Fibroblast of peridontal ligament (primary cell): Measurements from ENCODE around the gene CDH22.

Experiments
- DNase-seq: peaks from one replicate; pipeline ENCODE4 v3.0.0-alpha.2; 2010; ENCODE audit errors: extremely low read depth

Gene CDH22, protein sequence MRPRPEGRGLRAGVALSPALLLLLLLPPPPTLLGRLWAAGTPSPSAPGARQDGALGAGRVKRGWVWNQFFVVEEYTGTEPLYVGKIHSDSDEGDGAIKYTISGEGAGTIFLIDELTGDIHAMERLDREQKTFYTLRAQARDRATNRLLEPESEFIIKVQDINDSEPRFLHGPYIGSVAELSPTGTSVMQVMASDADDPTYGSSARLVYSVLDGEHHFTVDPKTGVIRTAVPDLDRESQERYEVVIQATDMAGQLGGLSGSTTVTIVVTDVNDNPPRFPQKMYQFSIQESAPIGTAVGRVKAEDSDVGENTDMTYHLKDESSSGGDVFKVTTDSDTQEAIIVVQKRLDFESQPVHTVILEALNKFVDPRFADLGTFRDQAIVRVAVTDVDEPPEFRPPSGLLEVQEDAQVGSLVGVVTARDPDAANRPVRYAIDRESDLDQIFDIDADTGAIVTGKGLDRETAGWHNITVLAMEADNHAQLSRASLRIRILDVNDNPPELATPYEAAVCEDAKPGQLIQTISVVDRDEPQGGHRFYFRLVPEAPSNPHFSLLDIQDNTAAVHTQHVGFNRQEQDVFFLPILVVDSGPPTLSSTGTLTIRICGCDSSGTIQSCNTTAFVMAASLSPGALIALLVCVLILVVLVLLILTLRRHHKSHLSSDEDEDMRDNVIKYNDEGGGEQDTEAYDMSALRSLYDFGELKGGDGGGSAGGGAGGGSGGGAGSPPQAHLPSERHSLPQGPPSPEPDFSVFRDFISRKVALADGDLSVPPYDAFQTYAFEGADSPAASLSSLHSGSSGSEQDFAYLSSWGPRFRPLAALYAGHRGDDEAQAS

DNA sequence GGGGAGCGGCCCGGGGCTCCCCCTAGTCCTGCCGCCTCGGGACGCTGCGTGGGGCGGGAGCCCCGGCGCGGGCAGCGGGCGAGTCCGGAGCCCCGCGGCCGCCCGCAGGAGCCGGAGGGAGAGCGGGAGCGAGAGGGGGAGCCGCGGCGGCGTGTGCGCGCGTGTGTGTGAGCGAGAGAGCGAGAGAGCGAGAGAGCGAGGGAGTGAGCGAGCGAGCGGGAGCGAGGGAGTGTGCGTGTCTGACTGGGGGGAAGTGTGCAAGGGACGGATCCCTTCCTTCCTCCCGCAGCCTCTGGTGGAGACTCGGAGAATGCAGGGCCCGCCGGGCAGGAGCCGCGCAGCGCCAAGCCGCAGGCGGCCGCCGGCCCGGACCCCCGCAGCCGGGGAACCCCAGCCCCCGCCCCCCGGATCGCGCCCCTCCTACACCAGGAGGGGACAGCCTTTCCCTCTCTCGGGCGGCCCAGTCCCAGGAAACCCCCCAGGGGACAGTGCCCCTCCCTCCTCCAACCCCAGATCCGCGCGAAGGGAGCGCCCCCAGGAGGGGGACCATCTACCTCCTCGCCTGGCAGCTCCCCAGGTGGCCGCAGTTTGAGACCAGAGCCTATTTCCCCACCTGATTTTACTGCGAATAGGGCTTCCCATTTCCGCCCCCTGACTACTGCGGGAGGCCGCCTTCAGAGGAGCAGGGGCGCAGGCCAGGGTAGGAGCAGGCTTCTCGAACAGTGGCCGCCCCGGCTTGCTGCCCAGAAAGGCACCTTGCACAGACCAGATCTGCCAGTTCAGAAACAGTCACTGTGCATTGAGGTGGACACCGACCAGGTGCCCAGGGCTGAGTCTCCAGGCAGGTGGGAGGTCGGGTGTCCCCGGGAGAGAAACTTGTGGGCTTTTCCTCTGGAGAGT, at the start of gene CDH22:
Gene CDH22 (minus strand): TSS at position 241 of the 900 bp plus-strand sequence. CDS start 57,204 bp downstream, outside the sequence.
- peak; percentile 10 for DNase-seq

DNA sequence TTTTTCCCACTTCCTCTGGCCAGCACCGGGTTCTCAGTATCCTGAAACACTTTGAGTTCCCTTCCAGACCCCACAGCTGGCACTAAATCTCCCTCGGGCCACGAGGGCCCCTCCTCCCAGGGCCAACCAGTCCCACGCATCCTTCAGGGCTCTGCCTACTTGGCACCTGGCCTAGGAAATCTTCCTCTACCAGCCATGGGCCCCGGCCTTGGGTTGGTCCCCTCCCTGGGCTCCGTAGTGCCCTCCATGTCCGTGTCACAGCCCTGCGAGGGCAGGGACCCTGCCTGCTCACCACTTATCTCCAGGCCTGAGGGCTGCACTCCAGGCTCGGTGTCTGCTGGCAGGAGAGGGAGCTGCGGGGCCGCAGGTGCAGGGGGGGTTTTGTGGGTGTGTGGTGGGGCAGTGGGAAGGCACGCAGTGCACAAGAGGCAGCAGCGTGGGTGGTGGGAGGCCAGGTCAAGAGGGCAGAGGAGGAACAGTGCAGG, 48.8 kb upstream of the CDH22 start:
- no peak for DNase-seq

DNA sequence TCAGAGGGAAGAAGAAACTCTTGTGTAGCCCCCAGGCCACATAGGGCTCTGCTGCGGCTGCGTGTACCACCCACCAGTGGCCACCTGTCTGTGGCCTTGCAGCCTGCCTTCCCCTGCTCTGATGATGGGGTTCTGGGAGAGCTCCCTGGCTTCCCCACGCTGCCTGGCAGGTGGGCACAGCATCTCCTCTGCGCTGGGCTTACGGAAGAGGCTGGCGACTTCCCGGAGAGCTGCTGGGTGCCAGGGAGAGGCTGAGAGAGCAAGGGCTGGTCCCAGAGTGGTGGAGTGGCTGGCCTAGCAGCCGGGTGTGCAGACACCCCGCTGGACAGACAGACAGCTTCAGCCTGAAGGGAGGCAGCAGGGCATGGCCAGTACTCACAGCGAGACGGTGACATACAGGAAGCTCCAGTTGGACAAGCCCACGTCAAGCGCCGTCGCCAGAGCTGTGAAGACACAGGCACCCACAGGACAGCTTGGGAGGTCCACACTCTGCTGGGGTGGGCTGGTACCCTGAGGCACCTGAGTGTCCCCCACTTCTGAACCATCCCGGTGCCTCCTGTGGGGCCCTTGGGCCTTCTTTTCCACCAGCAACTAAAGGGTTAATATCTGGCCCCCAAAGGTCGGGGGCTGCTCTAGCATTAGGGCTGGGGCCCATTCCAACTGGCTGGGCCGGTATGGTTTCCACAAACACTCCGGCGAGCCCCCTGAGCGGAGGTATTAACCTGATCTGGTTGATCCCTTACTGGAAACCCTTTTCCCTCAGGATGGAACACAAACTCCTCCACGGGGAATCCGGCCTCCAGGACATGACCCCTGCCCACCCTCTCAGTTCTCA, 48.1 kb upstream of the CDH22 start:
- no peak for DNase-seq

DNA sequence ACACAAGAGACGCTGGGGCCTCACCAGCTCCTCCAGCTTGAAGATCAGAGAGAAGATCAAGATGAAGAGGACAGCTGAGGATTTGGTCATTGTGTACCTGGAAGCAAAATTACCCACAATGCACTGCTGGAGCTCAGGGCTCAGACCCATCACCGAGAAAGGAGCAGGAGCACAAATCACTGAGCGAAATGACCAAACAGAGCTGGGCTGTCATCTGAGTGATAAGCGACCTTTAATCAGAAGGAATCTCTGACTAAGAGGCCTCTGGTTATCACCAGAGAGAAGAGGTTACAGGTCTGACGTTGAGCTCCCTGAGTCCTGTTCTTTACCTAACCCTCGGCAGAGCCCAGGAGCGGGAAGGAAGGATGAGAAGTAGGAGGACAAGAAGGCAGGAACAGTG, 47.5 kb upstream of the CDH22 start:
- no peak for DNase-seq

DNA sequence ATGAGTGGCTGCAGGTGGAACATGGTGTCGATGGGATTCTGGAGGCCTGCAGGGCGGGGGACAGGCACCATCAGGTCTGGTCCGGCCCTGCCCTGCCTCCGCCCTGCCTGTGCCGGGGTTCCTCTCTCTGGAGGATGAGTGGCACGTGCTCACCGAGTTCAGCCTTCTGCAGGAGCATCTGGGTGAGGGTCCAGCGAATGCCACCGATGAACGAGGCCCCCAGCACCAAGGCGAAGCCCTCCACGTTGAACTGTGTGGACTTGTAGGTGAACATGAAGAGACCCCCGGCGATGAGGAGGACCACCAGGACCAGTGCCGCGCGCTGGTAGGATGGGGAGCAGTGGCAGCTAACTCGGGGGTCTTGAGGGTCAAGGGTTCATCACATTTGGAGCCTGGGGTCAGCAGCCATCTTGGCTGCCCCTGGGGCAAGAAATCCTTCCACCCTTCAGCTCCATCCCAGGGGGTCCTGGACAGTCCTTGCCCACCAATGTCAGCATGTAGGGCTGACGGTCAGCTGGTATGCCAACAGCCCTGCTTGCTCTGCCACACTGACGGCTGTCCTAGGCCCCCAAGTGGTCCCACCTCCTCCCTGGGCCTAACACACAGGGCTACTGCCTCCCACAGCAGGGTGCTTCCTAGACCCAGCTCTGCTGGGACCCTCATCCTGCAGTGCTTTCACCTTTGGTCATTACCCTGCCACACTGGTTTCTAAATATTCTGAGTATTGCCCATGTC, 46.8 kb upstream of the CDH22 start:
- DNase-seq: no peak

DNA sequence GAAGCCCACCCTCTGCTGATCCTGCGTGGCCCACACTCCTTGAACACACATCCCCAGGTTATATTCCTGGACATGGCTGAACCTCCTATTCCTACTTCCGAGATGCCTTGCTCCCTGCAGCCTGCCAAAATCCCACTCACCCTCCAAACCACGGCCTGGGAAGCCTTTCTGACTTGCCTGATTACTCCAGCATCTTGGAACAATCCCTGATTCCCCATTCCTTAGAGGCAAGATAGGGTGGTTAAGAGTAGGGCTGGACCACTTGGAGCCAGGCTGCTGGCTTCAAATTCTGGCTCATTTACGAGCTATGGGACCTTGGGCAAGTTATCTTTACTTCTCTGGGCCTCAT, 45.9 kb upstream of the CDH22 start:
- no peak for DNase-seq

DNA sequence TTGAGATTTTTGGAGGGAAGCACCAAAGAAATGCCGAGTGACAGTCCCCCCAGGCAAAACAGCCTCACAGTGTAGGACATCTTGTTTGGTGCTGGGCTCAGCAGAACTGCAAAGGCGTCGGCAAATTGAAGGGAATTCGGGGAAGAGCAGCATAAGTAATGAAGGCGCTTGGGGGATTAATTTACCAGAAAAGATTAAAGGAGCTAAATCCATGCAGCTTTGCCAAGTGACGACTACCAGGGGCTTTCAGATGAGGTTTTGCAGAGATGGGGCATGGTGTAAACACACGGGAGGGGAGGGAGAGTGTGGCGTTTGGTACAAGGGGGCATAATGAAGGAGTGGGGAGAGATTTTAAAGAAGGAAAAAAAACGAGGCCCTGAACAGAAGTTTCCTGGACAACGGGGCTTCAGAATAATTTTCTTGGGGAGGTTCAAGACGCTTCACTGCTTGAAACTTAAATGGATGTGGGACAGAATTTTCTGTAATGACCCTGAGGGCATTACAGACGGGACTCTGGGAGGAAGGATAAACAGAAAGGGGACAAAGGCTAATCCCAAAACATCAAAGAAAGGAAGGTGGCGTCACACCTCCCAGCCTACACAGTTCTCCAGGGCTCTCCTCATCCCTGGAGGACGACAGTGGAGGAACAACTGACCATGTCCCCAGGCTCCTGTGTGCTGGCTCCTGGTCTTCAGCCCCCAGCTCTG, 45.4 kb upstream of the CDH22 start:
- DNase-seq: no peak

DNA sequence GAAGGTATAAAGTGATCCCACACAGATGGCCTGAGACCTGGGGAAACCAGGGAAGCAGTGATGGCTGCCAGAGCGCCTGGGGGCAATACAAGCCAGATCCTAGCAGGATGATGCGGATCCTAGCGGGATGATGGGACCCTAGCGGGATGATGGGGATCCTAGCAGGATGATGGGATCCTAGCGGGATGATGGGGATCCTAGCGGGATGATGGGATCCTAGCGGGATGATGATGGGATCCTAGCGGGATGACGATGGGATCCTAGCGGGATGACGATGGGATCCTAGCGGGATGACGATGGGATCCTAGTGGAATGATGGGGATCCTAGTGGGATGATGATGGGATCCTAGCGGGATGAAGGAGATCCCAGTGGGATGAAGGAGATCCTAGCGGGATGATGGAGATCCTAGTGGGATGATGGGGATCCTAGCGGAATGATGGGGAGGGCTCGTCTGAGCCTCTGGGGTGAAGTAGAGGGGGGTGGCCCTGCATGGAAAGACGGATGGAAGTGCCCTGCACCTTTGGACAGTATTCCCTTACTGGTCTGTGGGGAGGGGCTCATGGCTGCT, 44.2 kb upstream of the CDH22 start:
- no peak for DNase-seq

DNA sequence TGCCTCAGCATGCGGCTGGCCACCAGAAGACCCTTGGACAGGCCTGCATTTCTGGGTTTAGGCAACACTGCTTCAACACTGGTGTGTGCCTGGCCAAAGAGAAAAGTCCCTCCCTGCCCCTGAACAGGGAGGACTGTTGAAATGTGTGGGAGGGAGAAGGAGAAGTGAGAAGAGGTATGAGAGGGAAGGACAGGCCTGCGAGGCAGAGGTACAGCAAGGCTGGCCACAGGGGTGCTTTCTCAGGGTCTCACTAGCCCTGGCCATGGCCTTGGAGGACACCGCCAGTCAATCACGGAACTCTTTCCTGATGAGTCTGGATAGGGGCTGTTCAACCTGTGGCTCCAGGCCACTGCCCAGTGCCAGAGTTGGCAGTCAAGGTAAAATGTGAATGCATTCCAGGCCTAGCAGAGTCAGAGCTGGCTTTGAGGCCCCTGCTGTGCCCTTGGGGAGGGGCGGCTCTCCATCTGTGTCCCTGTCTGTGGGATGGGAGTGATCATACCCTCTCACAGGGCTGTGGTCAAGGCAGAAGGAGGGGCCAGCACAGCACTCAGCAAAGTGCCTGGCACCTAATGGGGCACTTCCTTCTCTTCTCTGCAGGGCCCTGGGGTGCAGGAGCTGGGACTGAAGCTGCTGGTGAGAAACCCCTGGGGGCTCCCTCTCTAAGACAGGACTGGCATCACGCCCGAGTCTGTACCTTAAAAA, 43.2 kb upstream of the CDH22 start:
- no peak for DNase-seq

DNA sequence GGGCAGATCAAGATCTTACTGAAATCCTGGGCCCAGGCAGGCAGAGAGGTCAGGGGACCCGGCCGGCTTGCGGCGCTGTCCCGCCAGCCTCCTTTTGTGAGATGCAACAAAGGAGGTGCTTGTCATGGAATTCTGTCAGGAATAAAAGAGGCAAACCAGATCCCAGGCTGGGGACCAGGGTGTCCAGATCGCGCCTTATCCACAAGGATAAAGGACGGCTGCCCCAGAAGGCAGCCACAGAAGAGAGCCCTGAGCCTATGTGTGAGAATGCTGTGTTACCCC, 42.6 kb upstream of the CDH22 start:
- DNase-seq: no peak

DNA sequence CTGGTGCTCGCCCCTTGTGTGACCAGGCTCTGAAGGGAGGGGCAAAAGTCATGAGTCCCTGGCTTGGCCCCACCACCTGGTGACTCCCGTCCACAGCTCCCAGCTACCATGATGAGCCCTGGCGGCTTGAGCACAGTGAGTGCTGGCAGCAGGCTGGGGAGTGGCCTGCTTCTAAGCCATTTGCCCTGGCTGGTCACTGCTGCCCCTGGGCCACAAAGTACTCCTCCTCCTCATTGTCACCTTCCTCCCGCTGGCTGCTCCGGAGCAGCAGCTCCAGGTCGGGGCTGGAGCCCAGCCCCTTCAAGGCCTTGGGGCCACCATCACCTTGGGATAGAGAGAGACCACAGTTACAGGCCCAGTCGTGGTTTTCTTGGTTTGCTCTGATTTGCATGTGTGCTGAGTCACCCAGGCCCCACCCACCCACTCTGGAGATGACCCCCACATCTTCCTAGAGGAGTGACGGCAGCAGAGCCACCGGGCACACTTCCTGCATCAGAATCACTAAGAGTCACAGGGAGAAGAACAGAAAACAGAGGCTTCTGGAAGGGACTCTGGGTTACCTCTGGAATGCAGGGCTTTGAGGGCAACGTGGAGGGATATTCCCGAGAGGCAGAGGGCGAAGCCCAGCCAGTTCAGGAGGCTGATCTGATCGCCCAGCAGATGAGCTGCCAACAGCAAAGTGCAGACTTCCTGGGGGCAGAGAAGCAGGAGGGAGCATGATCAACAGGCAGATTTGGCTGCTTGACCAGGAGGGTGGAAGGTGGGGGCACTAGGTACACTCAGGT, 42.1 kb upstream of the CDH22 start:
- DNase-seq: peak; percentile 86

DNA sequence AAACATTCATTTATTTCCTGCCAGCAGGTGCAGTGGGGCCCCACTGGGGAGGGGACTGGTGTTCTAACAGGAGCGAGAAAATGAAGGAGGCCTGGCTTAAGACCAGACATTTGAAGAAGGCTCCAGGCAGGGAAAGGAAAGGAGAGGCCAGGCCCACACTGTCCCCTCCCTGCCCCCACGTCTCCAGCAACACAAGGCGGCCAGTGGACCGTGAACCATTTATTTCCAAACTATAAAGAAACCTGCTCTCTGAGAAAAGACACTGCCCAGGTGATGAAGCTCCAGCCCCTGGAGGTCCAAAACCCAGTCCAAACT, 41.4 kb upstream of the CDH22 start:
- DNase-seq: no peak

DNA sequence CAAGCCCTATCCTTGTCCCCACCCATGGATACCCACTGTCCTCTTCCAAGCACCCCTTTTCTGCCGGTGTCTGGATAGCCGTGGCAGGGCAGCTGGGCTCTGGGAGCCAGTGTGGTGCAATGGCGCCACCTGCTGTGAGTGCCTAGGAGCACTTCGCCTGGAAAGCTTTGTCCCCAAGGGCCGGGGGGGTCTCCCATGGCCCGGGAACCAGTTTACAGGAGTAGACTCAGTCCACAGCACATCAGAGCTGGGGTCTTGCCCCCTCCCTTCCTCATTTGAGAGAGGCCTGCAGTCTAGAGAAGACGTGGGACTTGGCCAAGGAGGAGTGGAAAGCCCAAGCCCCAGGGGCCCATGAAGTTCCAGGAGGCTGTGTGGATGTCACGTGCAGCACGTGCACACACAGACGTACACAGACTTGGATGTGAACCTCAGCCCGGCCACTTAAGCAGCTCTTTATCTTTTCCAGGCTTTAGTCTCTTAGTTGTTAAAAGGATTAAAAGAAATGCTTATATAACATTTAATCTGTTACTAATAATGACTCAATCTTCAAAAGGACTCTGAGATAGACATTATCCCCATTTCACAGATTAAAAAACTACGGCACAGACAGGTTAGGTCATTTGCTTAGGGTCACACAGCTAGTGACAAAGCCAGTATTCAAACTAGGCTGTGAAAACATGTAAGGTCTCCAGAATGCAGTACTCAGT, 40.9 kb upstream of the CDH22 start:
- peak; percentile 39 for DNase-seq

DNA sequence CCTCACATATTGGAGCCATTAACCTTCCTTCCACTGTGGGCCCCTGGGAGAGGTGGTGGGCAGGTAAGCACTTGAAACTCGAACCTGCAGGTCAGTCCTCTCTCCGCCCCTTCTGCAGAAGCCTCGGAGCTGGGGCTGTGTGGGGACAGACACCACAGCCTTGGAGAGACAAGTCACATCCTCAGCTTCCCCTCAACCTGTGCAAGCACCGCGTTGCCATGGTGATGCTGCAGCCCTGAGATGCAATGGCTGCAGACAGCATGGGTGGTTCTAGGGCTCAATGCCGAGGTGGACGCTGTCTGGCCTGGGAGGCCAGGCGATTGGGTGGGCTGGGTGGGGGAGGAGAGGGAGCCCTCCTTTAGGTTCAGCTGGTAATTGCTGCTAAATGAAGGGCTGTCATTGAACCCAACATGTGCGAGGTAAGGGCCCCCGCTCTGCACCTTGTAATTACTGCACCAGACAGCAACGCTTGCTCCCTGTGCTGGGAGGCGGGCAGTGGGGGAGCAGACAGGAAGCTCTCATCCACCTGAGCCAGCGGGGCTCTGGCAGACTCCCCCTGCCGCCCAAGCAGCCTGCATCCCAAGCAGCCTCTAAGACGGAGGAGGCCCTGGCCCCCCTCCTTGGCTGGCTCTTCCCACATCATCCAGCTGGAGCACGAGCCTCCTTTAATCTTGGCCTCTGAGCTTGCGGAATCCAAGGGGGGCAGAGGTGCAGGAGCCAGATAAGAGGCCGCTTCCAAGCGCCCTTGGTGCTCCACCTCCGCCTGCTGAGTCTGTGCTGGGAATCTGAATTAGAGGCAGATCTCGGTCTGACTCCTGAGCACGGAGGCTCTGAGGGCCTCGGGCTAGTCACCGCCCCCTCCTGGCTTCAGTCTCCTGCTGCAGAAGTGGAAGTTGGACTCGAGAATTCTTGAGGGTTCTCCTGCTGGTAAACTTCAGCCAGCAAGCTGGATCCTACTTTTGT, 39.8 kb upstream of the CDH22 start:
- peak; percentile 43 for DNase-seq

DNA sequence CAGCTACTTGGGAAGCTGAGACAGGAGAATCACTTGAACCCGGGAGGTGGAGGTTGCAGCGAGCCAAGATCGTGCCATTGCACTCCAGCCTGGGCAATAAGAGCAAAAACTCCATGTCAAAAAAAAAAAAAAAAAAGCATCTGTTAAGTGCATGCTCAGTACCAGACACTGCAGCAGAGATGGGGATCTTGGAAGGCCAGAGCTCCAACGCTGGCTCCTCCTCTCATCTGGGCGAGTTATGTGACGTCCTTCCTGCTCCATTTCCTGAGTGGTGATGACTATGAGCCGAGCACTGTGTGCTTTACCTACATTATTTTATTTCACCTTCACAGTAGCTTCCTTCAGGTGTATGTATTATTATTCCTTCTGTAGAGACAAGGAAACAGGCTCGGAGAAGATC, 38.5 kb upstream of the CDH22 start:
- DNase-seq: no peak

DNA sequence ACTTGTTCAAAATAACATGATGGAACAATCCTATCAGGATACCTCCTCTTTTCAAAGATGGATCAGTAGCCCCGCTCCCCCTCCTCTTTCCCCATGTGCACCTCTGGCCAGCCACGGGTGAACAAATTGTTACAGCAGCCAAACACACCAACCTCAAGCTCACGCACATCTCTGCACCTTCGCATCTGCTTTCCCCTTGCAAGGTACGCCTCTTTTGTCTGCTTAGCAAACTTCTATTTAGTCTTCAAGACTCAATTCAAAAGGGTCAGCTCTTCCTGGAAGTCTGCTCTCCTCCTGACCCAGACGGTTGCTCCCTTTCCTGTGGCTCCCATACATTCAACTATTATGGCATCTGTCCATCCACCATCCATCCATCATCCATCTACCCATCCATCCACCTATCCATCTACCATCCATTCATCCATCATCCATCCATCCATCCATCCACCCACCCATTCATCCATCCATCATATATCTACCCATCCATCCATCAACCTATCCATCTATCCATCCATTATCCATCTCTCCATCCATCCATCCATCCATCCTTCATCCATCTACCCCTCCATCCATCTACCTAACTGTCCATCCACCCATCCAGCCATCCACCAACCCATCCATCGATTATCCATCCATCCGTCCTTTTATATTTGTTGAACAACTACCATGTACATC, 36.3 kb upstream of the CDH22 start:
- DNase-seq: no peak
